SIG-M5 (cell line): ENCODE measurements around the gene UGT1A7.
"Not testable (repeated sequence)": the region's sequence is repeated elsewhere in the genome, so short reads cannot be mapped to it uniquely, and the experiment has no call there.

Experiments used
- DNase-seq: peaks from one replicate; lab custom pipeline; 2025; lab: John Stamatoyannopoulos, UW

The UGT1A7 gene

GRCh38 chr2:233681521-233682099, at the start of gene UGT1A7:
Gene UGT1A7 (plus strand): TSS chr2:233681901. CDS start chr2:233681938, 37 bp downstream.
- DNase-seq: no peak

DNA sequence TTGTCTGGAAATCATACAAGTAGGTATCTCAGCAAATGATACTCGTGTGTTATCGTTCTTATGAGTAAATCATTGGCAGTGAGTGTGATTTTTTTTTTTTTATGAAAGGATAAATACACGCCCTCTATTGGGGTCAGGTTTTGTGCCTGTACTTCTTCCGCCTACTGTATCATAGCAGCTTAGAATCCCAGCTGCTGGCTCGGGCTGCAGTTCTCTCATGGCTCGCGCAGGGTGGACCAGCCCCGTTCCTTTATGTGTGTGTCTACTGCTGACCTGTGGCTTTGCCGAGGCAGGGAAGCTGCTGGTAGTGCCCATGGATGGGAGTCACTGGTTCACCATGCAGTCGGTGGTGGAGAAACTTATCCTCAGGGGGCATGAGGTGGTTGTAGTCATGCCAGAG, 45.4 kb upstream of the UGT1A7 start, which contains the start of gene UGT1A10:
Gene UGT1A10 (plus strand): TSS at position 143 of the 400 bp plus-strand sequence. CDS start 75 bp downstream, at position 218.
- DNase-seq: not testable (repeated sequence)

DNA sequence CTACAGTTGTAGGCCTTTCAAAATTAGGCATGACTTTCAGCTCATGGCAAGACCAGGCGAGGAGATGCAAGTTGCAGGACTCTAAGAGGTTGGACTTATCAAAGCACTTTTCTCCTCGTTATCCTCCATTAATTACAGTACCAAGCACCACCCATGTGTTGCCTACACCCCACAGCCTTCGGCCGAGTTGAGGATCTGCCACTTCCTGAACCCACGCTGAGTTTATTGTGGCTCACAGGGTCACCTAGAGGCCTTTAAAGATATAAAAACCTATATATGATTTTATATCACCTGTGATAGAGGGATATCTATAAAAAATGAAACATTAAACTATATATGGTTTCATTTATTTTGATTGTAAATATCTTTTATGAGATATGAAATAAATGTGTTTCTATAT, 42.9 kb upstream of the UGT1A7 start:
- no peak for DNase-seq

DNA sequence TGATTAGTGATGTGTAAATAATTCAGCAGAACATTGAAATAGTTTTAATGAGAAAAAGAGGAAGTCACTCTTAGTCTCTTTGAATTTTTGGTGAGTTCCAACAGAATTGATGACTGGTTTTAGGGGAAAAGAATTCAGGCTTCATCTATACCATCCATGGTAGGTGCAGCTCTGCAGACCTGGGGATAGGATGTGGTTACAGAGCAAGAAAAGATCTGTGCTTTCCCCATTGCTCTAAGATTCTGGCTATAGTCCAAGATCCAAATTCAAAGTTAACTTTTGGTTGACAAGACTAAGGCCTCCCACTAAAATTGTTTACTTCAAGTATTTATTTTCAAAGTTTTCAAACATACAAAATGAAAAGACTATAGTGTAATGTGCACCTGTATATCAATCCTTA, 41.8 kb upstream of the UGT1A7 start:
- DNase-seq: no peak

GRCh38 chr2:233643128-233643527, 38.6 kb upstream of the UGT1A7 start:
- DNase-seq: no peak

GRCh38 chr2:233646033-233646432, 35.7 kb upstream of the UGT1A7 start:
- DNase-seq: not testable (repeated sequence)

DNA sequence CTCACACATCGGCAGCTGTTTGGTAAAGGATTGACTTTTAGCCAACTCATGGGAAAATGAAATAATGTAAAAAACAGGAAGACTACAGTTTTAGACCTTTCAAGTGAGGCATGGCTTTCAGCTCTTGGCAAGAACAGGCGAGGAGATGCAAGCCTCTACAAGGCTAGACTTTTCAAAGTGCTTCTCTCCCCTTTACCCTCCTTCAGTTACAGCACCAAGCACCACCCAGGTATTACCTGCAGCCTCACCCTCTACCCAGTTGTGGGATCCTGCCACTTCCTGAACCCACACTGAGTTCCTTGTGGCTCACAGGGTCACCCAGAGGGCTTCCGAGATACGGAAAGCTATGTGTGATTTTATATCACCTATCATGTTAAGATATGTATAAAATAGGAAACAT, 30.7 kb upstream of the UGT1A7 start:
- no peak for DNase-seq

DNA sequence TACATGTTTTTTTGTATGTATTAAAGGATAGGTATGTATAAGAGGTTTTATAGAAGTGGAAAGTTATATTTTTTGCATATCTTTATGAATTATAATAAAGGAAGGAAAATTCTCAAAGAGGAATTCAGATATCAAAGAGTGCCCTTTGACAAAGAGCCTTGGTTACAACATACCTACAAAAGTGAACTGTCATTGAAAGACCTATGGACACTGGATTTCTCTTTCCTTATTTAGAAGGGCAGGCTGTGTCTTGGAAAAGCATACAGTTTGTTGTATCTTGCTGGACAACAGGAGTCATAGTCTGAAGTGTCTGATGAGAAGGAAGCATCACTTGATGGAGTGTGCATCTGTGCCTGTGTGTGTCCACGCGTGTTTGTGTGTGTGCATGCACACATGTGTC, 30.3 kb upstream of the UGT1A7 start:
- no peak for DNase-seq

DNA sequence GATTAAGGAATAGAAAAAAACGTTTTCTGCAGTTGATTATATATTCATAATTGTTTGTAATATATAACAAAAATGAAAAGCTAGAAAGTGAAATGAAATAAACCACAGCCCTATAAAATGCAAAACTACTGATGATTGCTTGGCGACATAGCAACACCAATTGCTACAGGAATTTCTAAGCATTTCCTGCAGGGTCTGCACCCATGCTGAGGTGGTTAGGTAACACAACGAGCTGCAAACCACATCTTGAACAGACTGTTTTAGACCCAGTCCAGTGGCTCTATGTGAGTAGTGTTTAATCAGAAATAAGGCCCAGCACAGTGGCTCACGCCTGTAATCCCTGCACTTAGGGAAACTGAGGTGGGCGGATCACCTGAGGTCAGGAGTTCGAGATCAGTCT, 27.2 kb upstream of the UGT1A7 start:
- no peak for DNase-seq

- DNase-seq: no peak
Observed at GRCh38 chr2:233655043-233655442, 26.7 kb upstream of the UGT1A7 start.

- DNase-seq: not testable (repeated sequence)
Observed at GRCh38 chr2:233655943-233656342, 25.8 kb upstream of the UGT1A7 start.

DNA sequence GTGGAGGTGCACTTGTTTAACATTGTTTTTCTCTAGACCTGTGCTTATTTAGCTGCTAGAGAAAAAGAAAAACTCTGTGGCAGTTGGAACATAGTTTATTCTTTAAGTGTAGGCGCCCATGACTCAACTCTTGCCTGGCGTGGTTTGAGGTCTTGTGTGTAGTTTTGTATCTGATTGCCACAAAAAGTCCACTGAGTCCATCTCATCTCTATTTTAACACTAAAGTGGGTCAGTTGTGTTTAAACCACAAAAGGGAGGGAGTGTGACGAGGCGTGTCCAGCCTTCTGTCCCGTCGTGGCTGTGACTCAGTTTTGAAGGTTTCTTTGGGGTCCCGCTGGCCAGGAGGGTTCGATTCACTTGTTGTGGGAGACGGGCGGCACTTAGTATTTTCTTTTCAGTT, 25.3 kb upstream of the UGT1A7 start:
- DNase-seq: no peak

DNA sequence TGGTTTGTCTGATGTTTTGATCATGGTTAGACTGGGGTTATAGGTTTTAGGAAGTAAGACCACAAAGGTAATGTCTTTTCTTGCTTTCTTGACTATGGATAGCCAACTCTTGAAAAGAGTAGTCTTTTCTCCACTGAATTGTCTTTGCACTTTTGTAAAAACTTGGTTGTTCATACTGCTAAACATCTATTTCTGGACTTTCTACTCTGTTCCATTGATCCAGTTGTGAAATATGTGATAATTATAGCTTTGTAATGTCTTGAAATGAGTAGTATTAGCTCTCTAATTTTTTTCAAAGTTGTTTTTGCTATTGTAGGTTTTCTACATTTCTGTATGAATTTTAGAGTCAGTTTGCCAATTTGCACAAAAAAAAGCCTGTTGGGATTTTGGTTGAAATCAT, 23.1 kb upstream of the UGT1A7 start:
- DNase-seq: no peak

DNA sequence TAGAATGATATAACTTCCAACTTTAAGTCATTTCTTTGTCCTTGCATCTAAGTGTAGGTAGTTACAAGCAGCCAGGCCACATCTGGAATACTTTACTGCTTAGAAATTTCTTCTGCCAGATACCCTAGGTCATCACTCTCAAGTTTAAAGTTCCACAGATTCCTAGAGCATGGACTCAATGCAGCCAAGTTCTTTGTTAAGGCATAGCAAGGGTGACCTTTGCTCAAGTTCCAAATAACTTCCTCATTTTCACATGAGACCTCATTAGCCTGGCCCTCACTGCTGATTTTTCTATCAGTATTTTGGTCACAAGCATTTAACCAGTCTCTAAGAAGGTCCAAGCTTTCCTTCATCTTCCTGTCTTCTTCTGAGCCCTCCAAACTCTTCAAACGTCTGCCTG, 17.8 kb upstream of the UGT1A7 start:
- DNase-seq: no peak

DNA sequence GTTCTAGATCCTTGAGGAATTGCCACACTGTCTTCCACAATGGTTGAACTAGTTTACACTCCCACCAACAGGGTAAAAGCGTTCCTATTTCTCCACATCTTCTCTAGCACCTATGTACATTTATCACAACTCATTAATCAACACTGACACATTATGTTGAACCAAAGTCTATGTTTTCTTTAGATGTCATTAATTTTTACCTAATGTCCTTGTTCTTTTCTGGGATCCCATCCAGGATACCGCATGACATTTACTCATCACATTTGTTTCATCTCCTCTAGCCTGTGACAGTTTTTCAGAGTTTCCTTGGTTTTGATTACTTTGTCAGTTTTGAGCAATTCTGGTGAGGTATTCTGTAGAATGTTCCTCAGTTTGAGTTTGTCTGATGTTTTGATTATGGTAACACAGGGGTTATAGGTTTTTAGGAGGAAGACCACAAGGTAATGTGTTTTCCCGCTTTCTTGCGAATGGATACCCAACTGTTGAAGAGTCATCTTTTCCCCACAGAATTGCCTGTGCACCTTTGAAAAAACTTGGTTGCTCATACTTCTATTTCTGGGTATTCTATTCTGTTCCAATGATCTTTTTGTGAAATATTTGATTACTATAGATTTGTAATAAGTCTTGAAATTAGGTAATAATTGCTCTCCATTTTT, 13.0 kb upstream of the UGT1A7 start:
- DNase-seq: no peak

- no peak for DNase-seq
Observed at GRCh38 chr2:233671290-233672161, 10.2 kb upstream of the UGT1A7 start, which contains the start of gene UGT1A9. Gene UGT1A9 (plus strand): TSS chr2:233671898. CDS start chr2:233671935, 37 bp downstream.

DNA sequence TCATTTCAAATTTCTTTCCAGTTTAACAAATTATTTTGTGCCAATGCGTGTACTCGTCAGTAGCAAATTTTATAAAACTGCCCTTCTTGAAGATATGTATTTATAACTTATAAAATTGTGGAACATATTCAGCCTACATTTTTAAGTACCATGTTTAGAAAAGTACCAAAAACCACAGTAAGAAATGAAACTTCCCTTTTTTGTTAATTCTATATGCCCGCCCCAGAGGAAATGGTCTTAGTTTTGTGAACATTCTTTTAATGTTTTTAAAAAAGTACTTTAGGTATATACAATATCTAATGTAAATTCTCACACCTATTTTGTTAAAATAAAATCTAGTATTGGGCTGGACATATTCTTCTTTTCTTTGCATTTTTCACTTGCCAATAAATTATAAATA, 8.8 kb upstream of the UGT1A7 start:
- DNase-seq: no peak

GRCh38 chr2:233673896-233674295, 7.8 kb upstream of the UGT1A7 start:
- no peak for DNase-seq

GRCh38 chr2:233674314-233674713, 7.4 kb upstream of the UGT1A7 start:
- DNase-seq: no peak

DNA sequence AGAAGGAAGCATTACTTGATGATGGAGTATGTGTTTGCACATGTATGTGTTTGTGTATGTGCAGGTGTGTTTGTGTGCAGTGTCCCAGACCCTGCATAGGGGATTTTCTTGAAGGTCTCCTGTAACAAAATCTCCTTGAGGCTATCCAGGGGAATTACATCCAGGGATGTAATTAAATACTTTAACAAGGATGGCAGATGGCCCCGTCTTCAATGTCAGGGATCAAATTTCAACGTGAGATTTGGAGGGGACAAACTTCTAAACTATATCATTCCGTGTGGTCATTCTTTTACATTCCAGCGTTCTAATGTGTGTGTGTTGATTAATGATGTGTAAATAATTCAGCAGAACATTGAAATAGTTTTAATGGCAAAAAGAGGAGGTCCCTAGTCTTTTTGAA, 6.7 kb upstream of the UGT1A7 start:
- DNase-seq: no peak

- no peak for DNase-seq
Observed at GRCh38 chr2:233676046-233676445, 5.7 kb upstream of the UGT1A7 start.

DNA sequence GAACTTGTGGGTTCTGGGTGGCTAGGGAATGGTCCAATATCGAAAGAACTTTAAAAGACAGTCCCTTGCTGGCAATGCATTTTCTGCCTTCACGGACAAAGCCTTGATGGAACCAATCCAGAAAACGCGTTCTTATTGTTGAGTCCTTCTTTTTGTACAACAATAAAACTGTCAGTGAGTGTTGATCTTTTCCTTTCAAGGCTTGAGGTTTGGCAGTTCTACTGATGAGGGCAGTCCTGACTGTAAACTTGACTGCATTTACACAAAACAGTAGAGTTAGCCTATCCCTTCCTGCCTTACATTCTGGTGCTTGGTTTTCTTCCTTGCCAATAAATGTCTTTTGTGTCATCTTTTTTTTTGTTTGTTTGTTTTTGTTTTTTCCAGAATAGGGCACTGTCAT, 2.5 kb upstream of the UGT1A7 start:
- DNase-seq: no peak
